ENCODE data around the gene BICDL1. TPM values are rescaled to one million over a fixed set of nuclear protein-coding genes. Genes with fewer than 3 reads are reported as not detected.

Gene BICDL1
- total RNA-seq, 1 donor from 2014 or later = 71.2 TPM

DNA sequence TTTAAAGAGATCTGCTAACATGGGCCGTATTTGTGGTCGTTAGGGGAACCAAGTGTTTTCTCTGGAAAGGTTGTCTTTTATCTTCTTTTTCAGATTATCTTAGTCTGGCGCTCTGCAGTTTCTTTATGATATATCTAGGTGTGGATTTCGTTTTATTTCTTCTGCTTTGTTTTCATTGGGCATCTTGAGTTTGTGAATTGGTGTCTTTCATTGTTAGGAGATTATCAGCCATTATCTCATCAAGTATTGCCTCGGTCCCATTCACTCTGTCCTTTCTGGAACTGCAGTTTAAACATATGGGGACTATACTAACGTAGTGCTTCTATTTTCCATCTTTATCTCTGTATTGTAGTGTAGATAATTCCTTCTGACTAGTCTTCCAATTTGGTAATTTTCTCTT lies 60.4 kb downstream of the BICDL1 start:
- H3K36me3 ChIP-seq = no peaks in the 10 kb centered on the region
- no peak overlapping the region for H3K4me3 ChIP-seq
- H3K27me3 ChIP-seq = no peaks in the 10 kb centered on the region
- H3K9me3 ChIP-seq = no peaks in the 10 kb centered on the region
- no peak overlapping the region for H3K27ac ChIP-seq
- TF ChIP-seq POLR2AphosphoS5 (IDR thresholded peaks at IDR 0.05; ENCODE audit: insufficient read depth in 1 of 2, low read depth in 1 of 2) (no peak), POLR2A (IDR thresholded peaks at IDR 0.05) (no peak)
- TF ChIP-seq, protein P1, sequence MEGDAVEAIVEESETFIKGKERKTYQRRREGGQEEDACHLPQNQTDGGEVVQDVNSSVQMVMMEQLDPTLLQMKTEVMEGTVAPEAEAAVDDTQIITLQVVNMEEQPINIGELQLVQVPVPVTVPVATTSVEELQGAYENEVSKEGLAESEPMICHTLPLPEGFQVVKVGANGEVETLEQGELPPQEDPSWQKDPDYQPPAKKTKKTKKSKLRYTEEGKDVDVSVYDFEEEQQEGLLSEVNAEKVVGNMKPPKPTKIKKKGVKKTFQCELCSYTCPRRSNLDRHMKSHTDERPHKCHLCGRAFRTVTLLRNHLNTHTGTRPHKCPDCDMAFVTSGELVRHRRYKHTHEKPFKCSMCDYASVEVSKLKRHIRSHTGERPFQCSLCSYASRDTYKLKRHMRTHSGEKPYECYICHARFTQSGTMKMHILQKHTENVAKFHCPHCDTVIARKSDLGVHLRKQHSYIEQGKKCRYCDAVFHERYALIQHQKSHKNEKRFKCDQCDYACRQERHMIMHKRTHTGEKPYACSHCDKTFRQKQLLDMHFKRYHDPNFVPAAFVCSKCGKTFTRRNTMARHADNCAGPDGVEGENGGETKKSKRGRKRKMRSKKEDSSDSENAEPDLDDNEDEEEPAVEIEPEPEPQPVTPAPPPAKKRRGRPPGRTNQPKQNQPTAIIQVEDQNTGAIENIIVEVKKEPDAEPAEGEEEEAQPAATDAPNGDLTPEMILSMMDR (IDR thresholded peaks at IDR 0.05) = no peak
- DNase-seq (ENCODE audit: extremely low spot score in 2 of 2) = no peak
- intact Hi-C loops (cut with DNase I) = no loop called here
- H3K4me1 ChIP-seq = no peaks in the 10 kb centered on the region

DNA sequence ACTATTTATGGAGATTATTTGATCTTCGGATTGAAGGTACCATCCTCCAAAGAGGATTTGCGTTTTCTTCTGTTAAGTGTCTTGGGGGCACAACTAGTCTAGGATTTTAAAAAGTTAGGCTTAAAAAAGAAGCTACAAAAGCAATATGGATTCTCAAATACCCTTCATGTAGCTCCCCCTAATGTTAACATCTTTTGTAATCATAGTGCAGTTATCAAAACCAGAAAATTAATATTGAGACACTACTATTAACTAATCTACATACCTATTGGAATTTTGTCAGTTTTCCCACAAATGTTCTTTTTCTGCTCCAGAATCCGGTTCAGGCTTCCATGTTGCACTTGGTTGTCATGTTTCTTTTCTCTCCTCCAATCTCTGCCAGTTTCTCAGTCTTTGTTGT lies 62.5 kb downstream of the BICDL1 start:
- Histone ChIP-seq H3K27ac (no peak overlapping the region), H3K27me3 (no peaks in the 10 kb centered on the region), H3K9me3 (no peaks in the 10 kb centered on the region), H3K4me3 (no peak overlapping the region), H3K36me3 (no peaks in the 10 kb centered on the region), H3K4me1 (peaks cover 5% of the 10 kb centered on the region)
- TF ChIP-seq POLR2AphosphoS5 (IDR thresholded peaks at IDR 0.05; ENCODE audit: insufficient read depth in 1 of 2, low read depth in 1 of 2) = no peak
- intact Hi-C loops (cut with DNase I) = no loop called here
- no peak for DNase-seq (ENCODE audit: extremely low spot score in 2 of 2)

DNA sequence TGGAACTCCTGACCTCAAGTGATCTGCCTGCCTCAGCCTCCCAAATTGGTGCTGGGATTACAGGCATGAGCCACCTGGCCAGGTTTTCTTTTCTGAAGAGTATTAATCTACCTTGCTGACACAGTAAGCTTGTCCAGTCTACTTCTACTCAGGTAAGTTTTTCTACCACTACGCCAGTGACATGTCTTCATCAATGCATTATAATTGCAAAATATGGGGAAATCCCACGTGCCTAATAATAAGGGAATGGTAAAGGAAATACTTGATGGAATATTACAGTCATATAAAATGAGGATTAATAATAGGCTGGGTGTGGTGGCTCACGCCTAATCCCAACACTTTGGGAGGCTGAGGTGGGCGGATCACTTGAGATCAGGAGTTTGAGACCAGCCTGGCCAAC lies 65.3 kb downstream of the BICDL1 start:
- TF ChIP-seq POLR2A (IDR thresholded peaks at IDR 0.05) (no peak), POLR2AphosphoS5 (IDR thresholded peaks at IDR 0.05; ENCODE audit: insufficient read depth in 1 of 2, low read depth in 1 of 2) (no peak)
- TF ChIP-seq, protein P1 (IDR thresholded peaks at IDR 0.05) = no peak
- Histone ChIP-seq H3K27ac (no peak overlapping the region), H3K4me1 (peaks cover 5% of the 10 kb centered on the region), H3K9me3 (no peaks in the 10 kb centered on the region), H3K27me3 (no peaks in the 10 kb centered on the region), H3K4me3 (no peak overlapping the region), H3K36me3 (no peaks in the 10 kb centered on the region)
- intact Hi-C loops (cut with DNase I) = no loop called here
- no peak for DNase-seq (ENCODE audit: extremely low spot score in 2 of 2)

DNA sequence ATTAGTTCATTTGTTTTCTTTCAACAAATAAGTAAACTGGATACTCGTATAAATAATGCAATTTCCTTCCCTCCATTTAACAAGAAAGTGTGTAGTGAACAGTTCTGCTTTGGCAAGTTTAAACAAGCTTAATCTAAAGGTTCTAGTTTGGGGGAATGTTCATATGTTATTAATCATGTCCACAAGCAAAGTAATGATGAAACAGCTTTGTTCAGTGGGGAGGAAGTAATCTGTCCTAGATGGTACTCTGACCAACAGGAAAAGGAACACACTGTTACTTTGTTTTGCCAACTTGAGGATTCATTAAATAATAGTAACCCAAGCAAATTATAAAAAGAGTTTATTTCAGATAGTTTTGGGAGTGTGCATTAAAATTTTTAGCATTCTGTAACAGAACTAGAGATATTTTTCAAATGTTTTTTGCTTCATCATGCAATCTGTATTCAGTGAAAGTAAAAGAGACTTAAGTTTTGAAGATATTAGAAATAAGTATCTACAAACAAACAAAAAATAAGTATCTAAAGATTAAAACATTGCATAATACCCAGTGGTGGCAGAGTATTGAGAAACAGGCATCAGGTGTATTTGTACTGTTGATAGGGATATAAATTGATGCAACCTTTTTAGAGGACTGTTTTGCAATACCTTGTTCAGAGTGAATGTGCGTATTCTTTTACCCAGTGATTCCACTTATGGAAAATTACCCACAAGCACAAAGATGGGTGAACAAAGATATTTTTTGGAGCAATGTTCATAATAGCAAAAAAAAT lies 66.4 kb downstream of the BICDL1 start:
- intact Hi-C loops (cut with DNase I) = no loop called here
- peaks cover 5% of the 10 kb centered on the region for H3K4me1 ChIP-seq
- H3K27ac ChIP-seq = no peak overlapping the region
- DNase-seq (ENCODE audit: extremely low spot score in 2 of 2) = no peak
- H3K4me3 ChIP-seq = no peak overlapping the region
- no peaks in the 10 kb centered on the region for H3K36me3 ChIP-seq
- H3K9me3 ChIP-seq = no peaks in the 10 kb centered on the region
- no peaks in the 10 kb centered on the region for H3K27me3 ChIP-seq
- no peak for TF ChIP-seq POLR2A (IDR thresholded peaks at IDR 0.05)
- TF ChIP-seq, protein P1 (IDR thresholded peaks at IDR 0.05) = no peak
- peak in 1 of 2 donors; percentile 73 for TF ChIP-seq POLR2AphosphoS5 (IDR thresholded peaks at IDR 0.05; ENCODE audit: insufficient read depth in 1 of 2, low read depth in 1 of 2)

- intact Hi-C loops (cut with DNase I) = no loop called here
- H3K9me3 ChIP-seq = no peaks in the 10 kb centered on the region
- no peaks in the 10 kb centered on the region for H3K27me3 ChIP-seq
- H3K4me3 ChIP-seq = no peak overlapping the region
- TF ChIP-seq, protein P1 (IDR thresholded peaks at IDR 0.05) = no peak
- TF ChIP-seq POLR2A (IDR thresholded peaks at IDR 0.05) = no peak
- TF ChIP-seq POLR2AphosphoS5 (IDR thresholded peaks at IDR 0.05; ENCODE audit: insufficient read depth in 1 of 2, low read depth in 1 of 2) = no peak
- no peaks in the 10 kb centered on the region for H3K36me3 ChIP-seq
- H3K27ac ChIP-seq = no peak overlapping the region
- H3K4me1 ChIP-seq = peaks cover 10% of the 10 kb centered on the region
- no peak for DNase-seq (ENCODE audit: extremely low spot score in 2 of 2)
Observed at GRCh38 chr12:120056739-120057138, 67.7 kb downstream of the BICDL1 start.

All from vagina (tissue), 2 donors.